ENCODE measurements around the gene PSMG2.
"Not testable (repeated sequence)": the region's sequence is repeated elsewhere in the genome, so short reads cannot be mapped to it uniquely, and the experiment has no call there.

DNA sequence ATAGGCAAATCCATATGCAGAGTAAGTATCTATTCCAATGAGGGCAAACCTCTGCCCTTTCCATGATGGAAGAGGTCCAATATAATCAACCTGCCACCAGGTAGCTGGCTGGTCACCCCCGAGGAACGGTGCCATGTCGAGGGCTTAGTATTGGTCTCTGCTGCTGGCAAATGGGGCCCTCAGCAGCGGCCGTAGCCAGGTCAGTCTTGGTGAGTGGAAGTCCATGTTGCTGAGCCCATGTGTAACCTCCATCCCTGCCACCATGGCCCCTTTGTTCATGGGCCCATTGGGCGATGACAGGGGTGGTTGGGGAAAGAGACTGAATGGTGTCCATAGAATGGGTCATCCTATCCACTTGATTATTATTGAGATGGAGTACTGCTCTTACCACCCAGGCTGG, 52.8 kb downstream of the PSMG2 start:
- not testable (repeated sequence) for TF ChIP-seq CTCF (IDR thresholded peaks at IDR 0.05; ENCODE audit: borderline replicate concordance, extremely low read depth, low read length, poor library complexity, severe bottlenecking); EZH2 (IDR thresholded peaks at IDR 0.05; ENCODE audit: borderline replicate concordance, low read depth, low read length, severe bottlenecking)

Measured in DND-41 (cell line).